H1 (cell line): Measurements from ENCODE around the gene ZNF776. TPM values are rescaled to one million over a fixed set of nuclear protein-coding genes. Genes with fewer than 3 reads are reported as not detected.

Experiments
- ASH2L ChIP-seq: fragments of 200-600, 300-600 bp; sonication (generic); IDR thresholded peaks from one replicate; pipeline ENCODE4 v1.7.1; 2017; ENCODE audit warnings: low read length
- CHD2 ChIP-seq: IDR thresholded peaks from 2 replicates; pipeline ENCODE4 v1.6.1; 2012; ENCODE audit warnings: low read length, improper control_type of control experiment
- CREB1 ChIP-seq: IDR thresholded peaks from 2 replicates; pipeline ENCODE4 v1.6.1; 2012; ENCODE audit warnings: inconsistent platforms
- POLR2A ChIP-seq, 2 experiments: IDR thresholded peaks; 1 replicate in 1 of 2; 2 replicates in 1 of 2; pipeline ENCODE4 v1.6.1; 2011; ENCODE audit warnings: low read depth in 2 of 2, low read length in 2 of 2, mild to moderate bottlenecking in 2 of 2; ENCODE audit errors: control extremely low read depth in 1 of 2
- POLR2AphosphoS5 ChIP-seq: IDR thresholded peaks from 2 replicates; pipeline ENCODE4 v1.6.1; 2011; ENCODE audit warnings: low read depth, low read length
- SIX5 ChIP-seq: IDR thresholded peaks from 2 replicates; pipeline ENCODE4 v1.6.1; 2011; ENCODE audit warnings: mild to moderate bottlenecking, low read depth, low read length
- SP1 ChIP-seq: IDR thresholded peaks from 2 replicates; pipeline ENCODE4 v1.6.1; 2011; ENCODE audit warnings: low read depth, low read length
- SRF ChIP-seq: IDR thresholded peaks from 2 replicates; pipeline ENCODE4 v1.6.1; 2011; ENCODE audit warnings: mild to moderate bottlenecking, low read depth, low read length, moderate library complexity
- polyA plus RNA-seq, 7 experiments: library from polyadenylated mRNA; depleted of rRNA in 3 of 7; stranded (reverse) in 5 of 7; unstranded in 2 of 7; fragments of >200 nt in 5 of 7; fragments of 200-250 nt in 2 of 7; gene quantifications; 1 replicate in 5 of 7; 2 replicates in 1 of 7; 4 replicates in 1 of 7; pipeline versions ENCODE4 v1.2.1 to v1.2.3, GENCODE V29; 2011 to 2013; ENCODE audit warnings: missing spikeins in 2 of 7, mixed read lengths in 2 of 7
- total RNA-seq: library from RNA; stranded (reverse); fragmentation: NEBNext Ultra II Directional; extraction: Animal tissue kit (Norgen Biotek cat#: 25700); gene quantifications from 2 replicates; pipeline ENCODE4 v1.2.1, GENCODE V29; 2021
- TF ChIP-seq, protein P1 (sequence below): fragments of 300-600 bp; sonication (generic); IDR thresholded peaks from 2 replicates; pipeline ENCODE4 v1.7.1; 2012; ENCODE audit warnings: low read length, moderate library complexity, mild to moderate bottlenecking, inconsistent platforms; ENCODE audit not compliant: insufficient replicate concordance
- TF ChIP-seq, protein P2 (sequence below): IDR thresholded peaks from 2 replicates; pipeline ENCODE4 v1.6.1; 2012; ENCODE audit warnings: inconsistent platforms
- TF ChIP-seq, protein P3 (sequence below): IDR thresholded peaks from 2 replicates; pipeline ENCODE4 v1.6.1; 2011; ENCODE audit warnings: low read depth, mild to moderate bottlenecking, low read length; ENCODE audit not compliant: insufficient read depth

Gene ZNF776
- total and polyA plus RNA-seq, 2 of the 8 experiments (the other 6 are each of a cell fraction or from before 2014, with no cell fraction given): 7.8 to 20.5 TPM

DNA sequence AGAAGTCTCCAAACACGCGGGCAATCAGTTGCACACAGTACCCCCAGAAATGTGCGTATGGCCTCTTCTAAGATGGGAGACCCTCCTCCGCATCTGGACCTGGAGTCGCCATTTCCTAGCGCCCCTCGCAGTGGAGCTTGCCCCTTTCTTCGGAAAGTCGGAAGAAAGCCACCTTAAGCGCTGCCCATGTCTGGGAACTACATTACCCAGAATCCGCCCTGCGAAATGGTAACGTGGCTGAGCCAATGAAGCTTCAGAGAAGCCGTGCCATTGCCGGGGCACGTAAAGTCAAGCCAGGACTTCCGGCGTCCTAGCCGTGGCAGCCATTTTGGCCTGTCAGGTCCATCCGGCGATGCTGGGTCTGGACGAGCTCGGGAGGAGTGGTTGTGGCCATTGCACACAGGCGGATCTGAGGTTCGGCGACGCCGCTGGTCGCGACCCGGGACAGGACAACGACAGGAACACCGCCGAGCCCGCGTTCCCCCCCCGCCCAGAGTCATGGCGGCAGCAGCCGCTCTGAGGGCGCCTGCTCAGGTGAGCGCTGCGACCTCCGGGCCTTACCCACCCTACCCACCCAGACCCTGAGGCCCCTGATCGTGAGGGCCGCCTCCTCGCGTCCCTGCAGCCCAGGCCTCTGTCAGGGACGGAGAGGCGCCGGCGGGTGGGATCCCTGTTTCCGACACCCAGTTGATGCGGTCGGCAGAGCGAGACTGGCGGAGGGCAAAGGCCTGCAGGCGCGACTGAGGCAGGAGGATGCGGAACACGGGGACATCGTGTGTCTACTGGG is 22.9 kb downstream of the ZNF776 start, which contains the start of gene ZNF586 (continued):
- TF ChIP-seq, protein P1, sequence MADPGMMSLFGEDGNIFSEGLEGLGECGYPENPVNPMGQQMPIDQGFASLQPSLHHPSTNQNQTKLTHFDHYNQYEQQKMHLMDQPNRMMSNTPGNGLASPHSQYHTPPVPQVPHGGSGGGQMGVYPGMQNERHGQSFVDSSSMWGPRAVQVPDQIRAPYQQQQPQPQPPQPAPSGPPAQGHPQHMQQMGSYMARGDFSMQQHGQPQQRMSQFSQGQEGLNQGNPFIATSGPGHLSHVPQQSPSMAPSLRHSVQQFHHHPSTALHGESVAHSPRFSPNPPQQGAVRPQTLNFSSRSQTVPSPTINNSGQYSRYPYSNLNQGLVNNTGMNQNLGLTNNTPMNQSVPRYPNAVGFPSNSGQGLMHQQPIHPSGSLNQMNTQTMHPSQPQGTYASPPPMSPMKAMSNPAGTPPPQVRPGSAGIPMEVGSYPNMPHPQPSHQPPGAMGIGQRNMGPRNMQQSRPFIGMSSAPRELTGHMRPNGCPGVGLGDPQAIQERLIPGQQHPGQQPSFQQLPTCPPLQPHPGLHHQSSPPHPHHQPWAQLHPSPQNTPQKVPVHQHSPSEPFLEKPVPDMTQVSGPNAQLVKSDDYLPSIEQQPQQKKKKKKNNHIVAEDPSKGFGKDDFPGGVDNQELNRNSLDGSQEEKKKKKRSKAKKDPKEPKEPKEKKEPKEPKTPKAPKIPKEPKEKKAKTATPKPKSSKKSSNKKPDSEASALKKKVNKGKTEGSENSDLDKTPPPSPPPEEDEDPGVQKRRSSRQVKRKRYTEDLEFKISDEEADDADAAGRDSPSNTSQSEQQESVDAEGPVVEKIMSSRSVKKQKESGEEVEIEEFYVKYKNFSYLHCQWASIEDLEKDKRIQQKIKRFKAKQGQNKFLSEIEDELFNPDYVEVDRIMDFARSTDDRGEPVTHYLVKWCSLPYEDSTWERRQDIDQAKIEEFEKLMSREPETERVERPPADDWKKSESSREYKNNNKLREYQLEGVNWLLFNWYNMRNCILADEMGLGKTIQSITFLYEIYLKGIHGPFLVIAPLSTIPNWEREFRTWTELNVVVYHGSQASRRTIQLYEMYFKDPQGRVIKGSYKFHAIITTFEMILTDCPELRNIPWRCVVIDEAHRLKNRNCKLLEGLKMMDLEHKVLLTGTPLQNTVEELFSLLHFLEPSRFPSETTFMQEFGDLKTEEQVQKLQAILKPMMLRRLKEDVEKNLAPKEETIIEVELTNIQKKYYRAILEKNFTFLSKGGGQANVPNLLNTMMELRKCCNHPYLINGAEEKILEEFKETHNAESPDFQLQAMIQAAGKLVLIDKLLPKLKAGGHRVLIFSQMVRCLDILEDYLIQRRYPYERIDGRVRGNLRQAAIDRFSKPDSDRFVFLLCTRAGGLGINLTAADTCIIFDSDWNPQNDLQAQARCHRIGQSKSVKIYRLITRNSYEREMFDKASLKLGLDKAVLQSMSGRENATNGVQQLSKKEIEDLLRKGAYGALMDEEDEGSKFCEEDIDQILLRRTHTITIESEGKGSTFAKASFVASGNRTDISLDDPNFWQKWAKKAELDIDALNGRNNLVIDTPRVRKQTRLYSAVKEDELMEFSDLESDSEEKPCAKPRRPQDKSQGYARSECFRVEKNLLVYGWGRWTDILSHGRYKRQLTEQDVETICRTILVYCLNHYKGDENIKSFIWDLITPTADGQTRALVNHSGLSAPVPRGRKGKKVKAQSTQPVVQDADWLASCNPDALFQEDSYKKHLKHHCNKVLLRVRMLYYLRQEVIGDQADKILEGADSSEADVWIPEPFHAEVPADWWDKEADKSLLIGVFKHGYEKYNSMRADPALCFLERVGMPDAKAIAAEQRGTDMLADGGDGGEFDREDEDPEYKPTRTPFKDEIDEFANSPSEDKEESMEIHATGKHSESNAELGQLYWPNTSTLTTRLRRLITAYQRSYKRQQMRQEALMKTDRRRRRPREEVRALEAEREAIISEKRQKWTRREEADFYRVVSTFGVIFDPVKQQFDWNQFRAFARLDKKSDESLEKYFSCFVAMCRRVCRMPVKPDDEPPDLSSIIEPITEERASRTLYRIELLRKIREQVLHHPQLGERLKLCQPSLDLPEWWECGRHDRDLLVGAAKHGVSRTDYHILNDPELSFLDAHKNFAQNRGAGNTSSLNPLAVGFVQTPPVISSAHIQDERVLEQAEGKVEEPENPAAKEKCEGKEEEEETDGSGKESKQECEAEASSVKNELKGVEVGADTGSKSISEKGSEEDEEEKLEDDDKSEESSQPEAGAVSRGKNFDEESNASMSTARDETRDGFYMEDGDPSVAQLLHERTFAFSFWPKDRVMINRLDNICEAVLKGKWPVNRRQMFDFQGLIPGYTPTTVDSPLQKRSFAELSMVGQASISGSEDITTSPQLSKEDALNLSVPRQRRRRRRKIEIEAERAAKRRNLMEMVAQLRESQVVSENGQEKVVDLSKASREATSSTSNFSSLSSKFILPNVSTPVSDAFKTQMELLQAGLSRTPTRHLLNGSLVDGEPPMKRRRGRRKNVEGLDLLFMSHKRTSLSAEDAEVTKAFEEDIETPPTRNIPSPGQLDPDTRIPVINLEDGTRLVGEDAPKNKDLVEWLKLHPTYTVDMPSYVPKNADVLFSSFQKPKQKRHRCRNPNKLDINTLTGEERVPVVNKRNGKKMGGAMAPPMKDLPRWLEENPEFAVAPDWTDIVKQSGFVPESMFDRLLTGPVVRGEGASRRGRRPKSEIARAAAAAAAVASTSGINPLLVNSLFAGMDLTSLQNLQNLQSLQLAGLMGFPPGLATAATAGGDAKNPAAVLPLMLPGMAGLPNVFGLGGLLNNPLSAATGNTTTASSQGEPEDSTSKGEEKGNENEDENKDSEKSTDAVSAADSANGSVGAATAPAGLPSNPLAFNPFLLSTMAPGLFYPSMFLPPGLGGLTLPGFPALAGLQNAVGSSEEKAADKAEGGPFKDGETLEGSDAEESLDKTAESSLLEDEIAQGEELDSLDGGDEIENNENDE: no peak
- TF ChIP-seq POLR2AphosphoS5 (peak; percentile 83; the same call in 1 of the 2 replicates), CHD2 (peak; percentile 73), SIX5 (peak; percentile 83), CREB1 (peak; percentile 79), SP1 (peak; percentile 76), SRF (no peak), POLR2A (IDR thresholded peaks at IDR 0.05; ENCODE audit: control extremely low read depth in 1 of 2, low read depth in 2 of 2, low read length in 2 of 2) (peak in 1 of 2 experiments; percentile 66; a peak in 2 of 3 replicates), ASH2L (peak; percentile 44)
- TF ChIP-seq, protein P2, sequence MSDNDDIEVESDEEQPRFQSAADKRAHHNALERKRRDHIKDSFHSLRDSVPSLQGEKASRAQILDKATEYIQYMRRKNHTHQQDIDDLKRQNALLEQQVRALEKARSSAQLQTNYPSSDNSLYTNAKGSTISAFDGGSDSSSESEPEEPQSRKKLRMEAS: peak; percentile 65
- TF ChIP-seq, protein P3, sequence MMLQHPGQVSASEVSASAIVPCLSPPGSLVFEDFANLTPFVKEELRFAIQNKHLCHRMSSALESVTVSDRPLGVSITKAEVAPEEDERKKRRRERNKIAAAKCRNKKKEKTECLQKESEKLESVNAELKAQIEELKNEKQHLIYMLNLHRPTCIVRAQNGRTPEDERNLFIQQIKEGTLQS: no peak
